GM21447 (cell line): Measurements from ENCODE around the gene GNMT.

Experiments
- ATAC-seq: cut with Tn5 transposase; IDR thresholded peaks from one replicate; pipeline ENCODE4 v1.9.1; 2021; ENCODE audit not compliant: unreplicated experiment

GNMT gene

GRCh38 chr6:42960243-42961019, at the start of gene GNMT:
Gene GNMT, plus strand, starts transcription at chr6:42960754. Its CDS starts 14 bp downstream, at chr6:42960768.
- ATAC-seq, result no peak

DNA sequence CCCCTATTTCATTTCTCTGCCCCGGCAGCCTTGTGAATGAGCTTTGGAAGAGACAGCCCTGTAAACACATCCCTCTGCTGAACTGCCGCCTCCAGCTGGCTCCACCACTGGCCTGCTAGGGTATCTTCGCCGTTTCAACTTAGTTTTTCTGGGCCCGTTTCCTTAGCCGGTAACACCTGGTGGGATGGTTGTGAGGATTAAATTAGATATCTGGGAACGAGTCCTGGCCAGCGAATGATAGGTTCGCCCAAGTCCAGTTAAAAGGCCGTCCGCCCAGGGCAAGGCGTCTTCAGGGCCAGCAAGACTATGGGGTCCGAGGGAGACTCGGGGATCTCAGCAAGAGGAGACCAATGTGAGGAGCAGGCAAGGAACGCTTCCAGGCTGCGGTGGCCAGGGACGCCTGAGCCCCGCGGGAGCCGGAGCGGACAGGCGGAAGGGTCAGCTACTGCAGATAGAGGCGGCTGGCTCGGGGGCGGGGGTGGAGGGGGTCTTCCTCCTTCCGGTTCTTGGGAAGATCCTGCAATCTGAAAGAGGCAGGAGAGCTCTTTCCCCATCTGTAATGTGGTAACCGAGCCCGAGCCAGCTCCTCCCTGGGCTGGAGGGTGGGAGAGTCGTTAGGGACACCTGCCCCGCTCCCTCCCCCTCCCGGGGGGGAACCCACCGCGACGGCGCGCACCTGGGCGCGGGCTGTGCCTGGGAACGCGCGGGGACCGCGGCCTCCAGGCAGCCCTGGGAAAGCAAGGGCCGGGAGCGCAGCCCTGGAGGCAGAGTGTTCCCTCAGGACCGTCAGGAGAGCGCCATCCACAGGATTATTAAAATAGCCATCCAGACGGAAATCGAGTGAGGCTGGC, 49.2 kb upstream of the GNMT start:
- ATAC-seq, result no peak

DNA sequence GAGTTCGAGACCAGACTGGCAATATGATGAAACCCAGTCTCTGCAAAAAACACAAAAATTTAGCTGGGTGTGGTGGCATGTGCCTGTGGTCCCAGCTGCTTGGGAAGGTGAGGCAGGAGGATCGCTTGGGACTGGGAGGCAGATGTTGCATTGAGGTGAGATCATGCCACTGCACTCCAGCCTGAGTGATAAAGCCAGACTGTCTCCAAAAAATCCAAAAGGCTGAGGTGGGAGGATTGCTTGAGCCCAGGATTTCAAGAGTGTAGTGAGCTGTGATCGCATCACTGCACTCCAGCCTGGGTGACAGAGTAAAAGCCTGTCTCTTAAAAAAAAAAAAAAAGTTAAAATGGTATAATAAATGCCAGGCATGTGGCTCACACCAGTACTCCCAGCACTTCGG, 46.0 kb upstream of the GNMT start:
- no peak for ATAC-seq

GRCh38 chr6:42915732-42916131, 44.8 kb upstream of the GNMT start, which contains the start of gene PTCRA:
Gene PTCRA, plus strand, starts transcription at chr6:42916053. Its CDS starts 17 bp downstream, at chr6:42916070.
- no peak for ATAC-seq

GRCh38 chr6:42916288-42916687, 44.3 kb upstream of the GNMT start:
- no peak for ATAC-seq

GRCh38 chr6:42921801-42922200, 38.8 kb upstream of the GNMT start:
- no peak for ATAC-seq

GRCh38 chr6:42923666-42924065, 36.9 kb upstream of the GNMT start:
- no peak for ATAC-seq

GRCh38 chr6:42925248-42925857, 35.2 kb upstream of the GNMT start:
- ATAC-seq, result no peak

- peak; percentile 67 for ATAC-seq
These were observed 31.4 kb upstream of the GNMT start, which contains the start of gene CNPY3 for GRCh38 chr6:42928986-42929820. Gene CNPY3, plus strand, starts transcription at chr6:42929480. Its CDS starts 91 bp downstream, at chr6:42929571.

- peak; percentile 51 for ATAC-seq
These were observed 30.7 kb upstream of the GNMT start for GRCh38 chr6:42929821-42930360.

DNA sequence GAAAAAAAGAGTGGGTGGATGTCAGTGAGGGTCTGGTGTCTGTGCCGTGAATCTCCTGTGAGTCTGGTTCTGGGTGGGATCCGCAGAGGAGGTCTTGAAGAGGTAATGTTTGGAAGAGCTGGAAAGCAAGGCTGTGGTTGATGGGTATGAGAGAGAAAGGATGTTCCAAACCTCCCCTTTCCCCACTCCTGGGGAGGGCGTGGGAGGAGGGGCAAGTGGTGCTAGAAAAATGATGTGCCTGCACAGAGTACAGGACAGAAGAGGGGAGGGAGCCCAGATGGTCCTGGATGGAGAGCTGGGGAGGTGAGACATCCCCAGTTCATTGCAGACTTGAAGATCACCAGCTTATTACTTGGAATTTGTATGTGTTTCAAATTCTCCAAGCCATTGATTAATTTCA, 28.1 kb upstream of the GNMT start:
- no peak for ATAC-seq

- ATAC-seq, result no peak
These were observed 27.3 kb upstream of the GNMT start for GRCh38 chr6:42933205-42933604.

DNA sequence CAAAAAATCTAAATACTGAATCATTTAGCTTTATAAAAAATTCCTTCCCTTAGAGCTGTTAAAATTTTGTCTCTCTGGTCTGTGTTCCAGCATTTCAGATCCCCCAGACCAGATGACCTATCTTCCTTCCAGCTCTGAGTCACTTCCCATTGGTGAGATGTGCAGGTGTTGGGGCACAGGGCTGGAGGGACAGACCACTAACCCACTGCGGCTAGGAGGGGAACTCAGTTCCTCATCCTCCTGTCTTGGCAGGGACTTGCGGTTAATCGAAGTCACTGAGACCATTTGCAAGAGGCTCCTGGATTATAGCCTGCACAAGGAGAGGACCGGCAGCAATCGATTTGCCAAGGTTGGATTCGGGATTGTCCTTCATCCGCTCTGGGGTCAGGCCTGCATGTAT, 25.2 kb upstream of the GNMT start:
- no peak for ATAC-seq

GRCh38 chr6:42936398-42936797, 24.2 kb upstream of the GNMT start:
- ATAC-seq, result no peak

DNA sequence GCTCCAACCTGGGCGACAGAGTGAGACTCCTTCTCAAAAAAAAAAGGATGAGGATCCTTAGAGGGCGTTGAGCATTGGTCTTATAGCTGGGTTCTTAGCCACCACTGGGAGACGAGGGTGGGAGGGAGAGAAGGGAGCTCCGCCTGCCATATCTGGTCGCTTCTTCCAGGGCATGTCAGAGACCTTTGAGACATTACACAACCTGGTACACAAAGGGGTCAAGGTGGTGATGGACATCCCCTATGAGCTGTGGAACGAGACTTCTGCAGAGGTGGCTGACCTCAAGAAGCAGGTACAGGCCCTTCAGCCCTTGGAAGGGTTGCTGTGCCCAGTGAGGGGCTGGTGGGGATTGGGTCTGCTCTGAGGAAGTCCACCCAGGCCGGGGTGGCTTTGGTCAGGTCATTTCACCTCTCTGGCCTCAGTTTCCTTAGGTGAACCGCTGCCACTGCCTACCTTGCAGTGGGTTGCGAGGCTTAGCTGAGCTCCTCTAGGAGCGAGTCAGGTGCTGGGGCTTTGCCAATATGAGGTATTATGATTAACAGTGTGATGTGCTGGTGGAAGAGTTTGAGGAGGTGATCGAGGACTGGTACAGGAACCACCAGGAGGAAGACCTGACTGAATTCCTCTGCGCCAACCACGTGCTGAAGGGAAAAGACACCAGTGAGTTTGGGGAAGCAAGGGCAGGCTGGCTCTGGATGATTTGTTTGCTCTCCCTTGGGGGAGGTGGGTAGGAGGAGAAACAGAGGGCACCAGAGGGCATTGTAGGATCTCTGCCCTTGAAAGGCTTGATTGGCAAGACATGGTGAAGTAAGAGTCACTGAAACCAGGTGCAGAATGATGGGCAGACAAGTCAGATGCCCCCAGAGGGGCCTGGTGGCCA, 22.8 kb upstream of the GNMT start:
- no peak for ATAC-seq

DNA sequence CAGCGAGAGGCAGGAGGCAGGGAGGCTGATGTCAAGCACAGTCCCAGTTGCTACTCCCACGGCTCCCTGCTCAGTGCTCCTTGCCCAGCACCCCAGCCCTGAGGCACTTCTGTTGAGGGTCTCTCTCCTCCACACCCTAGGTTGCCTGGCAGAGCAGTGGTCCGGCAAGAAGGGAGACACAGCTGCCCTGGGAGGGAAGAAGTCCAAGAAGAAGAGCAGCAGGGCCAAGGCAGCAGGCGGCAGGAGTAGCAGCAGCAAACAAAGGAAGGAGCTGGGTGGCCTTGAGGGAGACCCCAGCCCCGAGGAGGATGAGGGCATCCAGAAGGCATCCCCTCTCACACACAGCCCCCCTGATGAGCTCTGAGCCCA, 22.1 kb upstream of the GNMT start:
- ATAC-seq, result no peak

DNA sequence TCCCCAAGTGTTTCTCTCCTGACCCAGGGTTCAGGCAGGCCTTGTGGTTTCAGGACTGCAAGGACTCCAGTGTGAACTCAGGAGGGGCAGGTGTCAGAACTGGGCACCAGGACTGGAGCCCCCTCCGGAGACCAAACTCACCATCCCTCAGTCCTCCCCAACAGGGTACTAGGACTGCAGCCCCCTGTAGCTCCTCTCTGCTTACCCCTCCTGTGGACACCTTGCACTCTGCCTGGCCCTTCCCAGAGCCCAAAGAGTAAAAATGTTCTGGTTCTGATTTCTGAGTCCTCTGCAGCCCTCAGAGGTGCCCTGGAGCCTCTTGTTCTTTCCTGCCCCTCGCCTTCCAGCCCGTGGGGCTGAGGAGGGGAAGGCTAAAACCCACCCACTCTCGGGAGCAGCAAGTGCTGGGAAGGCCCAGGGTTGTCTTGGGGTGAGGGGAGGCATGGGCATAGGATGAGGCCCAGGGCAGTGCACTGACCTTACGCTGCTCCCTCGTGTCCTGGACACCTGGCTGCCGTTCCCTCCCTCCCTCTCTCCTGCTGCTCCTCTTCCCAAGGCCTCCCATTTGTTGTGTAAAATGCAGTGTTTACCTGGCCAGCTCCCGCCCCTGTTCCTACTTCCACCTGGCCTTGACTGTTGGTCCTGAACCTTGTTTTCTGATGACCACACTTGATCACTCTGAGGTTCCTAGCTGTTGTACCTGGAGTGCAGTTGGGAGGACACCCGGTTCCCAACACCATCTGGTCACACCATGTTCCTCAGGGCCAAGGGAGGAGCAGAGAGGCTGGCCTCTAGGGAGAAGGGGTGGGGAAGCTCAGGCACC, 21.4 kb upstream of the GNMT start:
- no peak for ATAC-seq

GRCh38 chr6:42939810-42940167, 20.8 kb upstream of the GNMT start:
- no peak for ATAC-seq
